ENCODE measurements around the gene RNF169. TPM values are rescaled to one million over a fixed set of nuclear protein-coding genes. Genes with fewer than 3 reads are reported as not detected.

The RNF169 gene
- total and polyA plus RNA-seq, 2 of the 4 experiments (the other 2 are of a cell fraction): 3.6 to 23.3 TPM

- H2AK5ac ChIP-seq (ENCODE audit: low read depth, low read length): no peak overlapping the region
- no peak overlapping the region for H2AFZ ChIP-seq (replicated peaks; ENCODE audit: low read length, poor library complexity)
- no peak overlapping the region for H2BK15ac ChIP-seq (ENCODE audit: low read depth, low read length)
- no peaks in the 10 kb centered on the region for H3K9me1 ChIP-seq (ENCODE audit: insufficient read depth, low read length)
- POLR2A ChIA-PET (ENCODE audit: unreplicated experiment): no interaction called here
- H3K4me3 ChIP-seq (ENCODE audit: insufficient read depth, low read depth, low read length): no peak overlapping the region
- no peak overlapping the region for H2BK20ac ChIP-seq (ENCODE audit: low read depth, low read length)
- H4K5ac ChIP-seq (ENCODE audit: low read depth, low read length): no peak overlapping the region
- H2BK120ac ChIP-seq (ENCODE audit: low read depth, low read length): no peak overlapping the region
- WGBS, 2 experiments (ENCODE audit: extremely low coverage in 2 of 2, insufficient read length in 1 of 2): no CpG with 5 or more reads among the region's 2 CpGs
- no peak overlapping the region for H2AK9ac ChIP-seq (replicated peaks; ENCODE audit: low read depth, low read length, poor library complexity)
- H3K4me2 ChIP-seq (ENCODE audit: low read depth, low read length): no peak overlapping the region
- H3K36me3 ChIP-seq (ENCODE audit: control insufficient read depth, insufficient read depth, low read length): peaks cover 17% of the 10 kb centered on the region
- in situ Hi-C loops (cut with MboI; ENCODE audit: low sequenced_read_pairs): loop anchor here (25.0 kb wide), 1 partner anchor 259 kb away; no protein-coding TSS in a partner anchor
- intact Hi-C loops (cut with micrococcal nuclease): loop anchor here (10.0 kb wide), 1 partner anchor 256 kb away; no protein-coding TSS in a partner anchor
- no peak overlapping the region for H3K4ac ChIP-seq (ENCODE audit: low read depth, low read length)
- no peak overlapping the region for H3K23ac ChIP-seq (ENCODE audit: low read depth, low read length)
- H4K8ac ChIP-seq (ENCODE audit: low read depth in 2 of 2, low read length in 2 of 2): no peak overlapping the region
- no peak for DNase-seq
- H3K18ac ChIP-seq (ENCODE audit: low read depth, low read length): no peak overlapping the region
- no peak overlapping the region for H3K9ac ChIP-seq (ENCODE audit: low read depth, low read length)
- no peak overlapping the region for H3K14ac ChIP-seq (replicated peaks; ENCODE audit: low read depth, low read length)
- ATAC-seq (ENCODE audit: low read depth): no peak
- H3K4me1 ChIP-seq (ENCODE audit: control insufficient read depth, insufficient read depth, low read length): no peaks in the 10 kb centered on the region
- peaks cover 39% of the 10 kb centered on the region for H3K9me3 ChIP-seq (ENCODE audit: control insufficient read depth, insufficient read depth, low read length)
- no peak for TF ChIP-seq CTCF (conservative IDR thresholded peaks at IDR 0.05; ENCODE audit: low read depth, low read length)
- TF ChIP-seq POLR2A (IDR thresholded peaks at IDR 0.05; ENCODE audit: low read depth, low read length): no peak
- TF ChIP-seq SMC3 (IDR thresholded peaks at IDR 0.05; ENCODE audit: low read depth, low read length): no peak
- no peak for TF ChIP-seq MXI1 (IDR thresholded peaks at IDR 0.05; ENCODE audit: borderline replicate concordance, low read depth, low read length)
- TF ChIP-seq, protein P1, sequence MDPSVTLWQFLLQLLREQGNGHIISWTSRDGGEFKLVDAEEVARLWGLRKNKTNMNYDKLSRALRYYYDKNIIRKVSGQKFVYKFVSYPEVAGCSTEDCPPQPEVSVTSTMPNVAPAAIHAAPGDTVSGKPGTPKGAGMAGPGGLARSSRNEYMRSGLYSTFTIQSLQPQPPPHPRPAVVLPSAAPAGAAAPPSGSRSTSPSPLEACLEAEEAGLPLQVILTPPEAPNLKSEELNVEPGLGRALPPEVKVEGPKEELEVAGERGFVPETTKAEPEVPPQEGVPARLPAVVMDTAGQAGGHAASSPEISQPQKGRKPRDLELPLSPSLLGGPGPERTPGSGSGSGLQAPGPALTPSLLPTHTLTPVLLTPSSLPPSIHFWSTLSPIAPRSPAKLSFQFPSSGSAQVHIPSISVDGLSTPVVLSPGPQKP (IDR thresholded peaks at IDR 0.05; ENCODE audit: borderline replicate concordance, low read depth, low read length): no peak
- no peak for TF ChIP-seq RCOR1 (IDR thresholded peaks at IDR 0.05; ENCODE audit: insufficient replicate concordance, low read length)
- no peak for TF ChIP-seq RAD21 (IDR thresholded peaks at IDR 0.05; ENCODE audit: low read length)
- TF ChIP-seq FOS (IDR thresholded peaks at IDR 0.05; ENCODE audit: low read depth, low read length): no peak
- no peak for TF ChIP-seq BHLHE40 (IDR thresholded peaks at IDR 0.05; ENCODE audit: low read depth, low read length)
- no peak for TF ChIP-seq MAZ (IDR thresholded peaks at IDR 0.05; ENCODE audit: borderline replicate concordance, low read depth, low read length)
- TF ChIP-seq CHD1 (IDR thresholded peaks at IDR 0.05; ENCODE audit: low read depth, low read length): no peak
- CTCF ChIA-PET: no interaction called here
- no peak overlapping the region for H3K56ac ChIP-seq (ENCODE audit: extremely low read depth, insufficient read depth, low read length)
- H3K27me3 ChIP-seq (ENCODE audit: control insufficient read depth, insufficient read depth, low read length): no peaks in the 10 kb centered on the region
- H4K91ac ChIP-seq (ENCODE audit: insufficient read depth, low read depth, low read length): no peak overlapping the region
- no peaks in the 10 kb centered on the region for H3K79me1 ChIP-seq (ENCODE audit: low read depth in 1 of 2, low read length in 2 of 2)
- H4K20me1 ChIP-seq (ENCODE audit: insufficient read depth, low read length): no peaks in the 10 kb centered on the region
- H2BK5ac ChIP-seq (ENCODE audit: low read depth, low read length, poor library complexity, severe bottlenecking): no peak overlapping the region
- H3K27ac ChIP-seq (ENCODE audit: insufficient read depth, low read length): no peak overlapping the region
- dilution Hi-C loops (cut with HindIII; ENCODE audit: low sequenced_read_pairs, unreplicated experiment): no loop called here
- BruUV-seq (replicated peaks): no TSS peak
Measured at GRCh38 chr11:74871037-74871436, 122.4 kb downstream of the RNF169 start.
